NT2/D1 (cell line): Measurements from ENCODE around the gene SIAH1.
"Not testable (repeated sequence)": the region's sequence is repeated elsewhere in the genome, so short reads cannot be mapped to it uniquely, and the experiment has no call there.

Experiments used
- DNase-seq: peaks from one replicate; pipeline ENCODE4 v3.0.0-alpha.2; 2011; ENCODE audit warnings: low read depth, low spot score
- H3K27me3 ChIP-seq: 2 replicates; pipeline ENCODE4 v1.6.0; 2011; ENCODE audit warnings: mild to moderate bottlenecking; ENCODE audit not compliant: insufficient read length, insufficient read depth
- H3K36me3 ChIP-seq: 2 replicates; pipeline ENCODE4 v1.6.1; 2011; ENCODE audit warnings: mild to moderate bottlenecking, low read length, mixed read lengths; ENCODE audit not compliant: insufficient read depth, insufficient read length
- H3K4me1 ChIP-seq: 2 replicates; pipeline ENCODE4 v1.5.1; 2011; ENCODE audit not compliant: insufficient read depth, insufficient read length
- H3K4me3 ChIP-seq: 2 replicates; pipeline ENCODE4 v1.5.1; 2011; ENCODE audit warnings: low read depth; ENCODE audit not compliant: insufficient read length
- H3K9ac ChIP-seq: 2 replicates; pipeline ENCODE4 v1.6.0; 2011; ENCODE audit warnings: low read depth; ENCODE audit not compliant: insufficient read length
- H3K9me3 ChIP-seq: 2 replicates; pipeline ENCODE4 v1.5.1; 2011; ENCODE audit warnings: mild to moderate bottlenecking, low read length; ENCODE audit not compliant: insufficient read depth
- SUZ12 ChIP-seq: IDR thresholded peaks from 2 replicates; pipeline ENCODE4 v1.6.1; 2011; ENCODE audit not compliant: insufficient read length, insufficient read depth; ENCODE audit errors: extremely low read depth
- YY1 ChIP-seq: IDR thresholded peaks from 2 replicates; pipeline ENCODE4 v1.6.1; 2011; ENCODE audit not compliant: insufficient read length, insufficient read depth
- ZNF274 ChIP-seq: IDR thresholded peaks from 2 replicates; pipeline ENCODE4 v1.6.1; 2011; ENCODE audit warnings: mild to moderate bottlenecking, low read depth, low read length

Gene SIAH1

DNA sequence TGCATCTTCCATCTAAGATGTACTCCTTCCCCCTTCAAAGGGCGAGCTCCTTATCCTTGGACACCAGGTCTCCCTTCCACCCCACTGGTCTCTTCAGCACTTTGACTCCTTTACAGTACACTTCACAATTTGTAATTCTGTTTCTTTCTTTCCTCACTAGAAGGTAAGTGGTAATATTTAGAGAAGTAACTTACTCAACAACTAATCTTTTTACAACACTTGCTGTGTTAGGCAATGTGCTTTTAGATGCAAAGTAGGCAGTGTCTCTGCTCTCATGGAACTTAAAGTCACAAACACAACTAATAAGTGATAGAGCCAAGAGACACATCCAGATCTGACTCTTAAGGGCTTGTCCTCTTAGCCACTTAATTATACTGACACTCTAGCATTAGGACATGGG lies 6.4 kb downstream of the SIAH1 start:
- Histone ChIP-seq H3K4me1 (peaks cover 2% of the 10 kb centered on the region), H3K9me3 (no peaks in the 10 kb centered on the region), H3K27me3 (no peaks in the 10 kb centered on the region), H3K9ac (no peak overlapping the region), H3K4me3 (no peak overlapping the region), H3K36me3 (peaks cover 5% of the 10 kb centered on the region)
- TF ChIP-seq SUZ12 (no peak), YY1 (no peak)
- no peak for DNase-seq

- no peak overlapping the region for H3K4me3 ChIP-seq
- H3K9me3 ChIP-seq = no peaks in the 10 kb centered on the region
- TF ChIP-seq ZNF274 = no peak
- no peak for TF ChIP-seq SUZ12
- no peak for TF ChIP-seq YY1
- peaks cover 5% of the 10 kb centered on the region for H3K36me3 ChIP-seq
- DNase-seq = no peak
- H3K4me1 ChIP-seq = peaks cover 2% of the 10 kb centered on the region
- H3K27me3 ChIP-seq = no peaks in the 10 kb centered on the region
- no peak overlapping the region for H3K9ac ChIP-seq
Observed at GRCh38 chr16:48378276-48378675, 6.9 kb downstream of the SIAH1 start.

- H3K9me3 ChIP-seq, H3K36me3 ChIP-seq, H3K4me3 ChIP-seq, H3K4me1 ChIP-seq, H3K9ac ChIP-seq, DNase-seq, H3K27me3 ChIP-seq: not testable (repeated sequence)
Observed at GRCh38 chr16:48377301-48377700, 7.9 kb downstream of the SIAH1 start.

- Histone ChIP-seq H3K36me3 (no peaks in the 10 kb centered on the region), H3K27me3 (no peaks in the 10 kb centered on the region), H3K4me1 (no peaks in the 10 kb centered on the region), H3K9ac (no peak overlapping the region), H3K9me3 (no peaks in the 10 kb centered on the region), H3K4me3 (no peak overlapping the region)
- DNase-seq = no peak
- TF ChIP-seq YY1 (no peak), ZNF274 (no peak), SUZ12 (no peak)
Observed at GRCh38 chr16:48374255-48374654, 11.0 kb downstream of the SIAH1 start.

DNA sequence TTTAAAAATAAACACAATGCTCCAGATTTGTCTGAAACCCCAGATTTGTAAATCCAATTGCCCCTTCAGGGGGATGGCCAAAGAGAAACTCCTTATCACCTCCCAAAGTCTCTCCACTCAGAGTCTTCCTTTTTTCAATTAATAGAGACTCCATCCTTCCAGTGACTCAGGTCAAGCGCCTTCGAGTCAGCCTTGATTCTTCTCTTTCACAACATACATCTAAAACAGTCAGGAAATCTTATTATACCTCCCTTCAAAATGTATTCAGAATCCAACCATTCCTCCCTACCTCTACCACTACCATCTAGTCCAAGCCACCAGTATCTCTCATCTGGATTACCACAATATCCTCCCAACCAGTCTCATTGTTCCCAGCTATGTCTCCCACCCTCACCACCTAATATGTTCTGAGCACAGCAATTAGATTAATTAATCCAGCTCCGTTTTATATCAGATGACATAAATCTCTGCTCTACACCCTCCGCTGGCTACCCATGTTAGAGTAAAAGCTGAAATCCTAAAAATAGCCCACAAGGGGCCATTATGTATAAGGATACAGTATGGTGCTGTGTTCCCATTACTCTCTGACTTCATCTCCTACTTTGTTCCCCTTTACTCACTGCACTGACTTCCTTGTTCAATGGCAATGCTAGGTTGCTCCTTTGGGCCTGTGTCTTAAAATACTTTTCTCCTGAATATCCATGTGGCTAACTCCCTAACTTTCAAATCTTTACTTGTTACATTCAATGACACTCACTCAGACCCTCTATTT lies 11.8 kb downstream of the SIAH1 start:
- TF ChIP-seq SUZ12 (no peak), ZNF274 (no peak), YY1 (no peak)
- Histone ChIP-seq H3K4me1 (no peaks in the 10 kb centered on the region), H3K4me3 (no peak overlapping the region), H3K9me3 (no peaks in the 10 kb centered on the region), H3K9ac (no peak overlapping the region), H3K27me3 (no peaks in the 10 kb centered on the region), H3K36me3 (no peaks in the 10 kb centered on the region)
- DNase-seq = no peak

DNA sequence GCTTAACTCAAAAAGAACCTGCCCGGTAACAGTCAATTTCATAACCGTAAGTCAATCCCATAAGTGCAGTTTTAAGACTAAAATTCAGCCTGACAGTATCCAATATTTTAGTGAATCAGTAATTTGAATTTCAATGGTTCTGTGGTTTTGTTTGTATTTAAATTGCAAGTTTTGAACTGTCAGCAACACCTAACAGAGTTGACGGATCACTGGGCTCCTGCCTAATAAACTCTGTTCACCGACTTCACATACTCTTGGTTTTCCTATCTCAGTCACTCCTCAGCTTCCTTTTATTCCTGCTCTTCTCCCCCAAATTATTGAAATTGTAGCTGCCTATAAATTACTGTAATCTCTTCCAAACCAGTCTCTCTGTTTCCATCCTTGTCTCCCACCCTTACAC lies 12.5 kb downstream of the SIAH1 start:
- H3K9ac ChIP-seq = no peak overlapping the region

DNA sequence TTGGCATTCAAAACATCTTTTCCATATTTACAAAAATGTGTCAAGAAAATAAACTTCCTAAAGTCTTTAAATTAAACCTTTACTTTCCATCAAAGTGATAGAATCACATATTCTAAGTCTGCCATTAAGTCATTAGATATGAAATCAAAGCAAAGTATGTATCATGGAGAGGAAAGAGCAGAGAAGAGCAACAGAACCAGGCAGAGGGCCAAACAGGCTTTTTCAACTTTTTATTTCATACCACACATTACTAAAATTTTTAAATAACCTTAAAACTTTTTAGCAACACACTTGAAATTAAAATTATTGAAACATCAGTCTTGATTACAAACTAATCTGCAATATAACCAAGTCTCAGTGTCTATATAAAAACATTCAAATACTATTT lies 13.8 kb downstream of the SIAH1 start:
- TF ChIP-seq YY1 (no peak), SUZ12 (no peak), ZNF274 (no peak)
- H3K36me3 ChIP-seq = no peaks in the 10 kb centered on the region
- no peak for DNase-seq
- no peaks in the 10 kb centered on the region for H3K9me3 ChIP-seq
- peaks cover 3% of the 10 kb centered on the region for H3K4me1 ChIP-seq
- H3K4me3 ChIP-seq = no peak overlapping the region
- H3K9ac ChIP-seq = no peak overlapping the region
- no peaks in the 10 kb centered on the region for H3K27me3 ChIP-seq

More for the DNA sequence above, 12.5 kb downstream of the SIAH1 start:
- no peaks in the 10 kb centered on the region for H3K4me1 ChIP-seq
- H3K4me3 ChIP-seq = no peak overlapping the region
- no peak for DNase-seq
- no peaks in the 10 kb centered on the region for H3K27me3 ChIP-seq
- no peak for TF ChIP-seq SUZ12
- no peaks in the 10 kb centered on the region for H3K9me3 ChIP-seq
- no peaks in the 10 kb centered on the region for H3K36me3 ChIP-seq

- H3K9me3 ChIP-seq, H3K27me3 ChIP-seq, H3K9ac ChIP-seq, DNase-seq, H3K4me3 ChIP-seq, H3K36me3 ChIP-seq, H3K4me1 ChIP-seq: not testable (repeated sequence)
Observed at GRCh38 chr16:48370668-48371392, 14.4 kb downstream of the SIAH1 start.
